WTC11 (cell line): ENCODE results near the gene ENPP6. TPM values are rescaled to one million over a fixed set of nuclear protein-coding genes. Genes with fewer than 3 reads are reported as not detected.

ENCODE experiments used
- ATAC-seq: fragments of 200-7000 bp; cut with Tn5 transposase; 2 replicates; pipeline ENCODE4 v1.10.0; 2021; ENCODE audit warnings: mild to moderate bottlenecking, moderate library complexity
- CTCF ChIA-PET: fragments of 300-600 bp; sonication (Branson Sonifier 250); formaldehyde crosslinking; loops from one replicate; lab custom pipeline; 2021; ENCODE audit warnings: antibody characterized with exemption; lab: Charles Lee
- POLR2A ChIA-PET: fragments of 350-600 bp; sonication (Branson Sonifier 250); formaldehyde crosslinking; loops from one replicate; lab custom pipeline; 2021; ENCODE audit warnings: antibody characterized with exemption; lab: Charles Lee
- DNase-seq: peaks from one replicate; pipeline ENCODE4 v3.0.0; 2021; ENCODE audit warnings: low spot score
- H3K27ac Mint-ChIP-seq: 2 replicates; pipeline ENCODE4 v1.8.0; 2021; ENCODE audit warnings: mixed read lengths
- H3K27me3 Mint-ChIP-seq: 2 replicates; pipeline ENCODE4 v1.8.0; 2021; ENCODE audit warnings: low read depth, mild to moderate bottlenecking, moderate library complexity, mixed read lengths
- H3K36me3 Mint-ChIP-seq: 2 replicates; pipeline ENCODE4 v1.8.0; 2021; ENCODE audit warnings: mixed read lengths
- H3K4me1 Mint-ChIP-seq: 2 replicates; pipeline ENCODE4 v1.8.0; 2022; ENCODE audit warnings: mixed read lengths
- H3K4me3 Mint-ChIP-seq: 2 replicates; pipeline ENCODE4 v1.8.0; 2021; ENCODE audit warnings: mild to moderate bottlenecking, moderate library complexity, mixed read lengths
- H3K9me3 Mint-ChIP-seq: 2 replicates; pipeline ENCODE4 v1.8.0; 2021; ENCODE audit warnings: mixed read lengths
- ATF1 ChIP-seq: sonication (generic); formaldehyde crosslinking; IDR thresholded peaks from 2 replicates; pipeline ENCODE4 v1.8.1; 2023; ENCODE audit warnings: mild to moderate bottlenecking, moderate library complexity, missing genetic modification reagents
- ATF3 ChIP-seq: sonication (generic); formaldehyde crosslinking; conservative IDR thresholded peaks from 2 replicates; pipeline ENCODE4 v1.8.1; 2022; ENCODE audit warnings: mild to moderate bottlenecking, missing genetic modification reagents
- CREB1 ChIP-seq: sonication (generic); formaldehyde crosslinking; IDR thresholded peaks from 2 replicates; pipeline ENCODE4 v1.8.0; 2023; ENCODE audit warnings: mild to moderate bottlenecking, missing genetic modification reagents
- CTCF ChIP-seq: fragments of 200-600 bp; IDR thresholded peaks from 2 replicates; pipeline ENCODE4 v1.8.0; 2022; ENCODE audit warnings: antibody characterized with exemption
- ESRRA ChIP-seq: sonication (generic); formaldehyde crosslinking; IDR thresholded peaks from 2 replicates; pipeline ENCODE4 v1.8.1; 2022; ENCODE audit warnings: mild to moderate bottlenecking, missing genetic modification reagents, borderline replicate concordance
- ETV6 ChIP-seq: sonication (generic); formaldehyde crosslinking; IDR thresholded peaks from 2 replicates; pipeline ENCODE4 v1.8.1; 2022; ENCODE audit warnings: mild to moderate bottlenecking, missing genetic modification reagents
- JUN ChIP-seq: sonication (generic); formaldehyde crosslinking; IDR thresholded peaks from 2 replicates; pipeline ENCODE4 v1.8.0; 2023; ENCODE audit warnings: mild to moderate bottlenecking, missing genetic modification reagents
- MAX ChIP-seq: sonication (generic); formaldehyde crosslinking; IDR thresholded peaks from 2 replicates; pipeline ENCODE4 v1.8.0; 2022; ENCODE audit warnings: mild to moderate bottlenecking, missing genetic modification reagents
- PRRX2 ChIP-seq: fragments of 250-450 bp; sonication (Bioruptor Pico); IDR thresholded peaks from 2 replicates; pipeline ENCODE4 v1.8.0; 2021; ENCODE audit warnings: mild to moderate bottlenecking
- RELA ChIP-seq: sonication (generic); formaldehyde crosslinking; IDR thresholded peaks from 2 replicates; pipeline ENCODE4 v1.8.1; 2022; ENCODE audit warnings: missing genetic modification reagents, mild to moderate bottlenecking, borderline replicate concordance
- SOX15 ChIP-seq: fragments of 250-450 bp; sonication (Bioruptor Pico); IDR thresholded peaks from 2 replicates; pipeline ENCODE4 v1.9.0; 2021; ENCODE audit warnings: mild to moderate bottlenecking
- TP53 ChIP-seq: sonication (generic); formaldehyde crosslinking; IDR thresholded peaks from 2 replicates; pipeline ENCODE4 v1.8.1; 2023; ENCODE audit warnings: mild to moderate bottlenecking, missing genetic modification reagents
- ZNF219 ChIP-seq: sonication (generic); formaldehyde crosslinking; IDR thresholded peaks from 2 replicates; pipeline ENCODE4 v1.8.0; 2023; ENCODE audit warnings: missing genetic modification reagents, mild to moderate bottlenecking, borderline replicate concordance
- ZNF263 ChIP-seq: sonication (generic); formaldehyde crosslinking; IDR thresholded peaks from 2 replicates; pipeline ENCODE4 v1.8.1; 2022; ENCODE audit warnings: low read depth, mild to moderate bottlenecking, moderate library complexity, missing genetic modification reagents
- ZNF423 ChIP-seq: fragments of 250-450 bp; sonication (Bioruptor Pico); IDR thresholded peaks from 2 replicates; pipeline ENCODE4 v2.1.2; 2022; ENCODE audit warnings: mild to moderate bottlenecking, moderate library complexity
- total RNA-seq: library from RNA; stranded (reverse); gene quantifications from 3 replicates; pipeline ENCODE4 v1.2.3, GENCODE V29; 2021
- TF ChIP-seq, protein P1 (sequence below): fragments of 250-450 bp; sonication (Bioruptor Pico); IDR thresholded peaks from 2 replicates; pipeline ENCODE4 v2.1.2; 2022; ENCODE audit warnings: mild to moderate bottlenecking, moderate library complexity
- TF ChIP-seq, protein P2 (sequence below): sonication (generic); formaldehyde crosslinking; IDR thresholded peaks from 2 replicates; pipeline ENCODE4 v1.8.1; 2023; ENCODE audit warnings: mild to moderate bottlenecking, missing genetic modification reagents, borderline replicate concordance

ENPP6 gene
- total RNA-seq, 1 experiment from 2014 or later = 0.09 TPM

DNA sequence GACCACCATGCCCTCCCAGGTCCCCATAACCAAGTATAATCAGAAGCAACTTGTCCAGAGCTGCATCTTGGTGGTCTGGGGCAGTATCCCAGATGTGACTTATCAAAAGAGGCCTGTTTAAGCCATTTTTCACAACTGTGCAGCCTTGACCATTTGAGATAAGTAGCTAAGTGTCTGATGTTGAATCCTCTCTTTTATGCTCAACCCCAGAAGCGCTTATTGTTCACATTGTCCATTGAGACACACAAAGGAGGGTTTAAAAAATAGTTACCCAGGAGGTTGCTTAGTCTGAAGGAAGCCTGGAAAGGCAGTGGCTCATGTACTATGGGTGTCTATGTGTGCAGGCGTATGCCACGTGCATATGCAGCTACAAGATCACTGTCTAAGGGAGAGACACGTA lies 27.0 kb downstream of the ENPP6 start (continued):
- TF ChIP-seq MAX (CRISPR knock-in tag) = no peak
- no peak for TF ChIP-seq RELA (CRISPR knock-in tag)
- TF ChIP-seq ATF3 = no peak
- no peak for TF ChIP-seq SOX15 (CRISPR knock-in tag)
- TF ChIP-seq JUN = no peak

DNA sequence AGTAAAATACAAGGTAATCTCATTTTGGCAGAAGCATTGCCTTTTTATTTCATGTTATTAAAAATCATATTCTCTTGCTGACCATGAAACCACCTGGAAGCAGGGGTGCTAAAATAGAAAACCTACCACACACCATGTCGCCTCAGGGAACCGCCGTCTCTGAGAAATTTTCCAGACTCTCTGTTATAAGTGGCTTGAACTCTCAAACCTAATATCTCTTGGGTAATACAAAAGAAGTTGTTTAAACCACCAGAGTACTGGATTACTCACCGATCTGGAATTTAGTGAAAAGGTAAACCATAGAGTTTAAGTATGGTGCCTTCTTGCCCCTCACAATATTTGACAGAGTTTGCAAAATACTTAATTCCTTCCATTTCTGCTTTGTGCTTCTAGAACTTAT lies 27.7 kb downstream of the ENPP6 start:
- DNase-seq (no peak), ATAC-seq (no peak)
- Mint-ChIP-seq H3K27me3 (no peaks in the 10 kb centered on the region; the same call in 1 of the 2 replicates), H3K9me3 (peaks cover 21% of the 10 kb centered on the region), H3K4me3 (no peak overlapping the region), H3K27ac (no peak overlapping the region), H3K4me1 (peaks cover 8% of the 10 kb centered on the region), H3K36me3 (peaks cover 14% of the 10 kb centered on the region)
- CTCF ChIA-PET = no interaction called here
- no peak for TF ChIP-seq ZNF263 (CRISPR knock-in tag)
- TF ChIP-seq PRRX2 (CRISPR knock-in tag) = no peak
- TF ChIP-seq, protein P1, sequence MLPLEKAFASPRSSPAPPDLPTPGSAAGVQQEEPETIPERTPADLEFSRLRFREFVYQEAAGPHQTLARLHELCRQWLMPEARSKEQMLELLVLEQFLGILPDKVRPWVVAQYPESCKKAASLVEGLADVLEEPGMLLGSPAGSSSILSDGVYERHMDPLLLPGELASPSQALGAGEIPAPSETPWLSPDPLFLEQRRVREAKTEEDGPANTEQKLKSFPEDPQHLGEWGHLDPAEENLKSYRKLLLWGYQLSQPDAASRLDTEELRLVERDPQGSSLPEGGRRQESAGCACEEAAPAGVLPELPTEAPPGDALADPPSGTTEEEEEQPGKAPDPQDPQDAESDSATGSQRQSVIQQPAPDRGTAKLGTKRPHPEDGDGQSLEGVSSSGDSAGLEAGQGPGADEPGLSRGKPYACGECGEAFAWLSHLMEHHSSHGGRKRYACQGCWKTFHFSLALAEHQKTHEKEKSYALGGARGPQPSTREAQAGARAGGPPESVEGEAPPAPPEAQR (CRISPR knock-in tag) = no peak
- no peak for TF ChIP-seq ZNF219 (CRISPR knock-in tag)
- TF ChIP-seq CREB1 (CRISPR knock-in tag) = no peak
- TF ChIP-seq ESRRA (CRISPR knock-in tag) = no peak
- POLR2A ChIA-PET = no interaction called here

- H3K4me1 Mint-ChIP-seq = peaks cover 1% of the 10 kb centered on the region
- H3K27ac Mint-ChIP-seq = no peak overlapping the region
- H3K27me3 Mint-ChIP-seq = no peaks in the 10 kb centered on the region
- DNase-seq = no peak
- peaks cover 13% of the 10 kb centered on the region for H3K9me3 Mint-ChIP-seq
- ChIA-PET POLR2A (no interaction called here), CTCF (no interaction called here)
- H3K4me3 Mint-ChIP-seq = no peak overlapping the region
- no peak for ATAC-seq
- TF ChIP-seq ZNF423 (CRISPR knock-in tag) (no peak), ATF1 (no peak), CTCF (no peak), ETV6 (CRISPR knock-in tag) (no peak), JUN (no peak), TP53 (no peak), ESRRA (CRISPR knock-in tag) (no peak), SOX15 (CRISPR knock-in tag) (no peak)
- TF ChIP-seq, protein P2, sequence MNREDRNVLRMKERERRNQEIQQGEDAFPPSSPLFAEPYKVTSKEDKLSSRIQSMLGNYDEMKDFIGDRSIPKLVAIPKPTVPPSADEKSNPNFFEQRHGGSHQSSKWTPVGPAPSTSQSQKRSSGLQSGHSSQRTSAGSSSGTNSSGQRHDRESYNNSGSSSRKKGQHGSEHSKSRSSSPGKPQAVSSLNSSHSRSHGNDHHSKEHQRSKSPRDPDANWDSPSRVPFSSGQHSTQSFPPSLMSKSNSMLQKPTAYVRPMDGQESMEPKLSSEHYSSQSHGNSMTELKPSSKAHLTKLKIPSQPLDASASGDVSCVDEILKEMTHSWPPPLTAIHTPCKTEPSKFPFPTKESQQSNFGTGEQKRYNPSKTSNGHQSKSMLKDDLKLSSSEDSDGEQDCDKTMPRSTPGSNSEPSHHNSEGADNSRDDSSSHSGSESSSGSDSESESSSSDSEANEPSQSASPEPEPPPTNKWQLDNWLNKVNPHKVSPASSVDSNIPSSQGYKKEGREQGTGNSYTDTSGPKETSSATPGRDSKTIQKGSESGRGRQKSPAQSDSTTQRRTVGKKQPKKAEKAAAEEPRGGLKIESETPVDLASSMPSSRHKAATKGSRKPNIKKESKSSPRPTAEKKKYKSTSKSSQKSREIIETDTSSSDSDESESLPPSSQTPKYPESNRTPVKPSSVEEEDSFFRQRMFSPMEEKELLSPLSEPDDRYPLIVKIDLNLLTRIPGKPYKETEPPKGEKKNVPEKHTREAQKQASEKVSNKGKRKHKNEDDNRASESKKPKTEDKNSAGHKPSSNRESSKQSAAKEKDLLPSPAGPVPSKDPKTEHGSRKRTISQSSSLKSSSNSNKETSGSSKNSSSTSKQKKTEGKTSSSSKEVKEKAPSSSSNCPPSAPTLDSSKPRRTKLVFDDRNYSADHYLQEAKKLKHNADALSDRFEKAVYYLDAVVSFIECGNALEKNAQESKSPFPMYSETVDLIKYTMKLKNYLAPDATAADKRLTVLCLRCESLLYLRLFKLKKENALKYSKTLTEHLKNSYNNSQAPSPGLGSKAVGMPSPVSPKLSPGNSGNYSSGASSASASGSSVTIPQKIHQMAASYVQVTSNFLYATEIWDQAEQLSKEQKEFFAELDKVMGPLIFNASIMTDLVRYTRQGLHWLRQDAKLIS (CRISPR knock-in tag) = no peak
- TF ChIP-seq, all 79 proteins: peak for 0
- peaks cover 7% of the 10 kb centered on the region for H3K36me3 Mint-ChIP-seq
These were observed 29.0 kb downstream of the ENPP6 start for GRCh38 chr4:184188443-184189400.
